Measurements from ENCODE around the gene SYN1. TPM values are rescaled to one million over a fixed set of nuclear protein-coding genes. Genes with fewer than 3 reads are reported as not detected.

SYN1 gene
- polyA plus RNA-seq, 4 donors = 4.2 to 8.7 (median 6.1) TPM

GRCh38 chrX:47574547-47575301 is 44.9 kb downstream of the SYN1 start:
- no peak for DNase-seq (ENCODE audit: low read depth in 4 of 4, low spot score in 3 of 4)

- DNase-seq (ENCODE audit: low read depth in 4 of 4, low spot score in 3 of 4) = no peak
Observed at GRCh38 chrX:47574076-47574546, 45.5 kb downstream of the SYN1 start.

GRCh38 chrX:47573341-47574075 is 46.1 kb downstream of the SYN1 start:
- peak in 1 of 4 donors; percentile 58 for DNase-seq (ENCODE audit: low read depth in 4 of 4, low spot score in 3 of 4)

- no peak for DNase-seq (ENCODE audit: low read depth in 4 of 4, low spot score in 3 of 4)
Observed at GRCh38 chrX:47572773-47573340, 46.8 kb downstream of the SYN1 start.

- no peak for DNase-seq (ENCODE audit: low read depth in 4 of 4, low spot score in 3 of 4)
Observed at GRCh38 chrX:47571896-47572295, 47.8 kb downstream of the SYN1 start.

- DNase-seq (ENCODE audit: low read depth in 4 of 4, low spot score in 3 of 4) = no peak
Observed at GRCh38 chrX:47571215-47571614, 48.4 kb downstream of the SYN1 start.

GRCh38 chrX:47570794-47571193 is 48.9 kb downstream of the SYN1 start:
- no peak for DNase-seq (ENCODE audit: low read depth in 4 of 4, low spot score in 3 of 4)

- DNase-seq (ENCODE audit: low read depth in 4 of 4, low spot score in 3 of 4) = no peak
Observed at GRCh38 chrX:47568656-47569295, 50.9 kb downstream of the SYN1 start.

GRCh38 chrX:47566841-47567240 is 52.8 kb downstream of the SYN1 start:
- DNase-seq (ENCODE audit: low read depth in 4 of 4, low spot score in 3 of 4) = no peak

GRCh38 chrX:47564438-47565085 is 55.1 kb downstream of the SYN1 start:
- no peak for DNase-seq (ENCODE audit: low read depth in 4 of 4, low spot score in 3 of 4)

GRCh38 chrX:47563801-47564315 is 55.8 kb downstream of the SYN1 start:
- no peak for DNase-seq (ENCODE audit: low read depth in 4 of 4, low spot score in 3 of 4)

GRCh38 chrX:47562615-47563243 is 56.9 kb downstream of the SYN1 start:
- DNase-seq (ENCODE audit: low read depth in 4 of 4, low spot score in 3 of 4) = no peak

GRCh38 chrX:47561659-47562151 is 58.0 kb downstream of the SYN1 start:
- no peak for DNase-seq (ENCODE audit: low read depth in 4 of 4, low spot score in 3 of 4)

GRCh38 chrX:47560934-47561658 is 58.6 kb downstream of the SYN1 start, which contains the start of gene ARAF:
TSS of gene ARAF (plus strand) at chrX:47561205. CDS start at chrX:47562968, 1,763 bp downstream.
- DNase-seq (ENCODE audit: low read depth in 4 of 4, low spot score in 3 of 4) = peak; percentile 92 to 98 (median 97)

GRCh38 chrX:47560179-47560933 is 59.3 kb downstream of the SYN1 start:
- DNase-seq (ENCODE audit: low read depth in 4 of 4, low spot score in 3 of 4) = no peak

- DNase-seq (ENCODE audit: low read depth in 4 of 4, low spot score in 3 of 4) = no peak
Observed at GRCh38 chrX:47558436-47558835, 61.2 kb downstream of the SYN1 start.

- peak; percentile 64 to 82 (median 72) for DNase-seq (ENCODE audit: low read depth in 4 of 4, low spot score in 3 of 4)
Observed at GRCh38 chrX:47556045-47556623, 63.5 kb downstream of the SYN1 start.

GRCh38 chrX:47543496-47543895 is 76.2 kb downstream of the SYN1 start:
- DNase-seq (ENCODE audit: low read depth in 4 of 4, low spot score in 3 of 4) = no peak
